NCI-H1930 (cell line): ENCODE results near the gene DFFA.
"Not testable (repeated sequence)": the region's sequence is repeated elsewhere in the genome, so short reads cannot be mapped to it uniquely, and the experiment has no call there.

ENCODE experiments used
- DNase-seq, 2 experiments: peaks; one replicate each; lab custom pipeline; 2025; lab: John Stamatoyannopoulos, UW

The DFFA gene

GRCh38 chr1:10429868-10430215, 42.5 kb downstream of the DFFA start:
- DNase-seq = peak in 1 of 2 experiments; percentile 44

GRCh38 chr1:10428984-10429383, 43.3 kb downstream of the DFFA start:
- no peak for DNase-seq

- DNase-seq = not testable (repeated sequence)
These were observed 45.8 kb downstream of the DFFA start for GRCh38 chr1:10426535-10426848.

GRCh38 chr1:10425826-10426534, 46.3 kb downstream of the DFFA start:
- not testable (repeated sequence) for DNase-seq

- no peak for DNase-seq
These were observed 47.7 kb downstream of the DFFA start for GRCh38 chr1:10424651-10425050.

- no peak for DNase-seq
These were observed 48.3 kb downstream of the DFFA start for GRCh38 chr1:10424034-10424433.

GRCh38 chr1:10421637-10422036, 50.7 kb downstream of the DFFA start:
- no peak for DNase-seq

- no peak for DNase-seq
These were observed 53.0 kb downstream of the DFFA start for GRCh38 chr1:10419351-10419750.

- DNase-seq = not testable (repeated sequence)
These were observed 53.6 kb downstream of the DFFA start for GRCh38 chr1:10418741-10419140.

GRCh38 chr1:10415967-10416366, 56.4 kb downstream of the DFFA start:
- DNase-seq = not testable (repeated sequence)

GRCh38 chr1:10415211-10415930, 57.0 kb downstream of the DFFA start:
- no peak for DNase-seq

GRCh38 chr1:10407201-10407600, 65.1 kb downstream of the DFFA start:
- DNase-seq = no peak
